ENCODE measurements around the gene TEAD1. TPM values are rescaled to one million over a fixed set of nuclear protein-coding genes. Genes with fewer than 3 reads are reported as not detected.
A peak's percentile ranks its signal among the peaks of the same experiment; 100 is the strongest.

TEAD1 gene
- total RNA-seq, 1 experiment from 2014 or later, result 106 TPM

DNA sequence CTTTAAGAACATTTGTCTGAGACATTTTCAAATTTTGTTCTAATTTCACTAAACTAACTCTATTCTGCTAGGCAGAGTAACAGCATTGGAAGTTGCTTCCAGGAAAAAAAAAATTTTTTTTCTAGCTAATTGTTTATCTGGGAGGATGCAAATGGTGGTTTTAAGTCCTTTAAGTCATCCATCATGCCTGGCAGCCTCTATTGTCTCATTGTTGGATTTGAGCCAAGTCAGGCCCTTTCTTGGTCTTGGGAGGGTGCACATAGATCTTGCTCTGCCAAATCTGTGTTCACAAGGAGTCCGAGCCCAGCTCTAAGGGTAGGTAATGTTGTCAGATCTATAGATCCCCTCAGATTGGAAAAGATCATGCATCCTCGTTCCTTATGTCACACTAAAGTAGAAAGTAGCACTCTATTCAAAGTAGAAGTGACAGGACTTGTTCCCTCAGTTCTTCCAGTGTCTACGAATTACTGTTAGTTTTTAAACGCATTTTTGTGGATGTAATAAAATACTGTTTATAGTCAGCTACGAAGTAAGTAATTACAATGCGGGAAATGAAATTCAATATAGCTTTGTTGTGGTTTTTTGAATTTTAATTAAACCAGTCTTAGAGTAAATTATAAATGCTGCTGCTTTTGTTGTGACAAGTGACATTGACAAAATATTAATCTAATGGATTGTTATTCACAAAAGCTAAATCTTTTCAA lies 168.9 kb downstream of the TEAD1 start:
- Histone ChIP-seq H3K4me2 (no peak overlapping the region), H4K20me1 (ENCODE audit: insufficient read depth) (no peaks in the 10 kb centered on the region), H3F3A (ENCODE audit: insufficient read depth, low read depth) (no peaks in the 10 kb centered on the region; the same call in 1 of the 2 replicates), H2AFZ (no peak overlapping the region), H3K4me1 (replicated peaks; ENCODE audit: insufficient read depth) (no peaks in the 10 kb centered on the region), H3K79me2 (ENCODE audit: low read depth) (peaks cover 77% of the 10 kb centered on the region), H3K36me3 (ENCODE audit: low read depth) (no peaks in the 10 kb centered on the region), H3K27me3 (ENCODE audit: insufficient read depth, low read depth) (no peaks in the 10 kb centered on the region), H3K27ac (no peak overlapping the region), H3K9me3 (ENCODE audit: insufficient read depth, low read depth) (no peaks in the 10 kb centered on the region), H3K9me2 (ENCODE audit: insufficient read depth) (no peaks in the 10 kb centered on the region), H3K4me3 (no peak overlapping the region)
- no TSS peak for BruUV-seq (replicated peaks)
- intact Hi-C loops (cut with micrococcal nuclease; ENCODE audit: unreplicated experiment), result no loop called here
- POLR2A ChIA-PET (ENCODE audit: unreplicated experiment), result interaction anchor here (0.5 to 0.7 kb wide), 3 partner anchors 15 to 166 kb away, joined by 3 to 8 read pairs (median 6); no protein-coding TSS in a partner anchor
- TF ChIP-seq EZH2 (IDR thresholded peaks at IDR 0.05; ENCODE audit: low read depth), result no peak
- no peak for TF ChIP-seq CTCF (conservative IDR thresholded peaks at IDR 0.05)
- CTCF ChIA-PET, result interaction anchor here (0.7 kb wide), 1 partner anchor 583 kb away, joined by 3 read pairs; no protein-coding TSS in a partner anchor
- DNase-seq, result peak in 1 of 2 experiments; percentile 34

DNA sequence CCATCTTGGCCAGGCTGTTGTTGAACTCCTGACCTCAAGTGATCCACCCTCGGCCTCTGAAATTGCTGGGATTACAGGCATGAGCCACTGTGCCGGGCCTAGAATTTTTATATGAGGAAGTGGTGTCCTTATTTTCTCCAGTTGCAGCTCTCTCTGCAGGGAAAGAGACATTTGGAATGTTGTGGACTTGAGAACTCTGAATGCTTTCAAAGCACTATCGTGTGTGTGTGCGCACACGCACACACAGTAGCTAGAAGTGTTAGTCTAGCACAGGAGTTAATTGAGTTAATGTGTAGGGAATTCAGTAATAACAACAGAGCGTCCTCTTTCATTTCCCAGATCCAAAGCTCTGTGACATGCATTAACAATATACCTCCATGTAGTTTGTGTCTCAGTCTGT lies 170.9 kb downstream of the TEAD1 start:
- no TSS peak for BruUV-seq (replicated peaks)
- Histone ChIP-seq H3K27me3 (ENCODE audit: insufficient read depth, low read depth) (no peaks in the 10 kb centered on the region), H3K4me1 (replicated peaks; ENCODE audit: insufficient read depth) (no peaks in the 10 kb centered on the region), H3K27ac (no peak overlapping the region), H3F3A (ENCODE audit: insufficient read depth, low read depth) (no peaks in the 10 kb centered on the region; the same call in 1 of the 2 replicates), H3K79me2 (ENCODE audit: low read depth) (peaks cover 70% of the 10 kb centered on the region), H4K20me1 (ENCODE audit: insufficient read depth) (no peaks in the 10 kb centered on the region), H3K9me2 (ENCODE audit: insufficient read depth) (no peaks in the 10 kb centered on the region), H2AFZ (no peak overlapping the region), H3K9me3 (ENCODE audit: insufficient read depth, low read depth) (no peaks in the 10 kb centered on the region), H3K36me3 (ENCODE audit: low read depth) (no peaks in the 10 kb centered on the region), H3K4me2 (no peak overlapping the region), H3K4me3 (no peak overlapping the region)
- CTCF ChIA-PET, result no interaction called here
- no peak for TF ChIP-seq CTCF (conservative IDR thresholded peaks at IDR 0.05)
- POLR2A ChIA-PET (ENCODE audit: unreplicated experiment), result no interaction called here
- intact Hi-C loops (cut with micrococcal nuclease; ENCODE audit: unreplicated experiment), result no loop called here
- DNase-seq, result no peak

DNA sequence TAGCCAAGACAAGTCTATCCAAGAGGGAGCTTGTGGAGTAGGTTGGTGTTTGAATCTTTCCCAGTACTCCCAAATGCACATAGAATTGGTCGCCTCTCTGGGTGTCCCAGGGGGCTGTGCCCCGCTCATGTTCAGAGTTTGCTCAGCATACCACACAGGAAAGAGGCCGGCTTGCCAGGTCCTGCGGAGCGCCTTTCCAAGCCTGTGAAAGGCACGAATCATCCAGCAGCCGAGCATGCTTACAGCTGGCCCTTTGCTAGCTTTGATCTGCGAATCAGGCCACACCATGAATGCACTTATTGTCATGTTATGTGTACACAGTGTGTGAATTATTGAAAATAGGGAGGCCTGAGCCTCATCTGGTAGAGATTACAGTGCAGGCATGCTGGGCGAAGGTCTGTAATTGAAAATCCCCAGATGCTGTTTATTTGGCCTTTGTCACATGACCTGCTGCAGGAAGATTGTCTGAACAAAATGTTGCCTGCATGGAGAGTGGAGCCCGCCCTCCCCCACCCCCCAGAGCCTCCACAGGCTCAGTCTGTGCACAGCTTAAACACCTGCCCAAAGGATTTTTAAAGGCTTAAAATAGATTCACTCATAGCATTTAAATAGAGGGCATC lies 171.6 kb downstream of the TEAD1 start:
- POLR2A ChIA-PET (ENCODE audit: unreplicated experiment), result no interaction called here
- peaks cover 63% of the 10 kb centered on the region for H3K79me2 ChIP-seq (ENCODE audit: low read depth)
- H3K27ac ChIP-seq, result no peak overlapping the region
- no peaks in the 10 kb centered on the region for H4K20me1 ChIP-seq (ENCODE audit: insufficient read depth)
- CTCF ChIA-PET, result no interaction called here
- H3K4me3 ChIP-seq, result no peak overlapping the region
- no peaks in the 10 kb centered on the region for H3K9me3 ChIP-seq (ENCODE audit: insufficient read depth, low read depth)
- no peaks in the 10 kb centered on the region for H3K4me1 ChIP-seq (replicated peaks; ENCODE audit: insufficient read depth)
- TF ChIP-seq EZH2 (IDR thresholded peaks at IDR 0.05; ENCODE audit: low read depth) (no peak), CTCF (conservative IDR thresholded peaks at IDR 0.05) (no peak)
- H3K4me2 ChIP-seq, result no peak overlapping the region
- H3K9me2 ChIP-seq (ENCODE audit: insufficient read depth), result no peaks in the 10 kb centered on the region
- no peak for DNase-seq
- intact Hi-C loops (cut with micrococcal nuclease; ENCODE audit: unreplicated experiment), result no loop called here
- no peak overlapping the region for H2AFZ ChIP-seq
- H3K27me3 ChIP-seq (ENCODE audit: insufficient read depth, low read depth), result no peaks in the 10 kb centered on the region
- H3F3A ChIP-seq (ENCODE audit: insufficient read depth, low read depth), result no peaks in the 10 kb centered on the region; the same call in 1 of the 2 replicates
- BruUV-seq (replicated peaks), result no TSS peak
- no peaks in the 10 kb centered on the region; the same call in 1 of the 2 replicates for H3K36me3 ChIP-seq (ENCODE audit: low read depth)
